NCI-H2227 (cell line): ENCODE data around the gene MYL5.
A peak's percentile ranks its signal among the peaks of the same experiment; 100 is the strongest.
"Not testable (repeated sequence)": the region's sequence is repeated elsewhere in the genome, so short reads cannot be mapped to it uniquely, and the experiment has no call there.

Experiments used
- DNase-seq: peaks from one replicate; lab custom pipeline; 2025; ENCODE audit not compliant: unreplicated experiment; lab: John Stamatoyannopoulos, UW

The MYL5 gene

GRCh38 chr4:674172-675035, at the start of gene MYL5, which contains the start of gene ATP5ME:
Gene MYL5 (plus strand): TSS chr4:674542. CDS start chr4:678027, 3,485 bp downstream.
Gene ATP5ME (minus strand): TSS chr4:674276. CDS start chr4:674247, 29 bp downstream.
- DNase-seq: peak; percentile 95

GRCh38 chr4:624705-625590, 49.4 kb upstream of the MYL5 start, which contains the start of gene PDE6B:
Gene PDE6B (plus strand): TSS chr4:625573. CDS start chr4:625627, 54 bp downstream.
- DNase-seq: no peak

- DNase-seq: no peak
Measured at GRCh38 chr4:625631-626161, 48.6 kb upstream of the MYL5 start.

DNA sequence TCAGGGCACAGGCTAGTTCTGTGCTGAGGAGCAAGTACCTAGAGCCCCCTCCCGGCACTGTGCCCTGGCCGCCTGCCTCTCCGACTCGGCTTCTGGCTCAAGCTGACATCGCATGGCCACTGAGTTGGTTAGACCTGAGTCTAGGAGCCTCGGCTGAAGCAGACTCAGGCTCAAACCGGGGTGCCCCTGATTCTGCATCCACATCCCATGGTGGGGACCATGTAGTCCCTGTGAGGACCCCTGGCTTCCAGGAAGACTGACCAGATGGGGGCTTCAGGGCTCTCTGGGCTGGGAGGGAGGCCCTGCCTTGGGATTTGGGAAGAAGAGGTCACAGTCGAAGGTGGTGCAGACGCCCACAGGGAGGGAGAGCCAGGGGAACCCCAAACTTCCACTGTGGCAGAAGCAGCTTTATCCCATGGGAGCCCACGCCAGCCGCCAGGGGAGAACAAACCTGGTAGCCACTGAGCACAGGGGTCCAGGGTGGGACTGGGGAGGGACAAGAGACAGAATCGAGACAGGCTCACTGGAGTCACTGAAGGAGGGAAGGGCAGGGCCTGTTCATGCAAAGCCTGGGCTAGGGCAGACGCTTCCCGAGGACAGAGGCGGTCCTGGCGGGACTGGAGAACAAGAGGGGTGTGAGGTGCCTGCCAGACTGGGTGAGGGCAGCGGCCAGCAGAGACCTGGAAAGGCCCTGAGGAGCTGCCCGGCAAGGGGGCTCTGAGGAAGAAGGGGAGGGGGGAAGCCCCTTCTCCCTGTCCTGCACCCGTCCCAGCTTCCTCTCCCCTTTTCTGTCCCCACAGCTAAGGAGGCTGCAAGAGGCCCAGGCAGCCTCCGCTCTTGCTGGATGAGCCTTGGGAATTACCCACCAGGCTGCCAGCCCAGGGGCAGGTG, 47.9 kb upstream of the MYL5 start:
- no peak for DNase-seq

- DNase-seq: no peak
Measured at GRCh38 chr4:627347-628125, 46.8 kb upstream of the MYL5 start.

DNA sequence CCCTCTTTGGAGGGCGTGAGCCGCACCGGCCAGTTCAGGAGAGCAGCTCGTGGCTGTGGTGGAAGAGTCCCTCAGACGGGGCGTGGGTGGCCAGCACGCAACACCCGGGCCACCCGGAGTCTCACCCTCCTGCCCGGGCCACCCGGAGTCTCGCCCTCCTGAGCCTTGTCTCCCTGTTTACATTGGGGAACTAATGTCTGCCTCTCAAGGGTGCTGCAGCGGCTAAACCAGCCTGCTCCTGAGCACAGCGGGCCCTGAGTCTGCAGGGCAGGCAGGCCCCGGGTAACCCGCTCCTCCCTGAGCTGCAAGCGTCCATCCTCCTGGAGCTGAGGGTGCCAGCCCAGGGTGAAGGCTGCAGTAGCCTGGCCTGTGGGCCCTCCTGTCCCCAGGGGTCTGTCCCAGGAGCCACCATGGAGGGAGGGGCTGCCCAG, 46.0 kb upstream of the MYL5 start:
- DNase-seq: no peak

DNA sequence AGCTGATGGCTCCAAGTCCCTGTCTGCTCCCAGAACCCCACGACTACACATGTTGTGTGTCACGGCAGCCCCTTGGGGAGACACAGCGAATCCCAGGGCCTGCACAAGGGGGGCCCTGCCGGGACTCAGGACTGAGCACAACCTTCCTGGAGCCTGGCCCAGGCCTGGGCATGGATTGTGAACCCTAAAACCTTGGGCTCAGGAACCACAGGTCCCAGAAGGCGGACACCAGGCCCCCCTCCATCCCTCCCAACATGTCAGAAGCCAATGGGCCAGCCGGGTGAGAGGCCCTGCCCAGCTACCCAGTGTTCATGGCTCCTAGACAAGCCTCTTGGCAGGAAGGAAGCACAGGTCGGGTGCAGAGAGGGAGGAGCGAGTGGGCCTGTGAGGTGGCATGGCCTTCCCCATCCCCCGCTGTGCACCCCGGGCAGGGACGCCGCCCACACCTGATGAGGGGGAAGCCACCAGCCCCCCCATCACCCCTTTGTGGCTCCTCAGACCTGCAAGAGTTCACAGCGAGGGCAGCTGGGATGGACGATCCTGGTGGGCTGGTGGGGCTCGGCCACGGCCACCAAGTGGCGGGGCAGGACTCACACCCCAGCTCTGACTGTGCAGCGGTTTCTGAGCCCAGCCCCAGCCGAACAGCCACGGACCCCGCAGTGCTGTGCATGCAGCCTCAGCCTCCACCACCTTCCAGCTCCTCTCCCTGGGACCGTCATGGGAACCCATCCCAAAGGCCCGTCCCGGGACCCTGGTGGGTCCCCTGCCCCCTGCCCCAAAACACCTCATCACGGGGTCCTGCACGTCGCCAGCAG, 45.3 kb upstream of the MYL5 start:
- no peak for DNase-seq

DNA sequence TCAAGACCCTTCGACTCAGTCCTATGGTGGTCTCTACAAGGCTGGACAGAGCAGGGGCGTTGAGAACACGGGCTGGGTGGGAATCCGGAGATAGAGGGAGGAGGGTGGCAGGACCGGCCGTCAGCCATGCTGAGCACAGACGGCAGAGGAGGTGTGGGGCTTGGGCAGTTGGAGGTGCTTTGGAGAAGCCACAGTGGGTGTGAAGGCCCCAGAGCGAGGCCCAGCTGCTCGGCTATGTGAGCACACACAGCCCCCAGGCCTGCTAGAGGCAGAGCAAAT, 44.8 kb upstream of the MYL5 start:
- no peak for DNase-seq

- no peak for DNase-seq
Measured at GRCh38 chr4:629915-630641, 44.3 kb upstream of the MYL5 start.

- no peak for DNase-seq
Measured at GRCh38 chr4:630656-631055, 43.7 kb upstream of the MYL5 start.

DNA sequence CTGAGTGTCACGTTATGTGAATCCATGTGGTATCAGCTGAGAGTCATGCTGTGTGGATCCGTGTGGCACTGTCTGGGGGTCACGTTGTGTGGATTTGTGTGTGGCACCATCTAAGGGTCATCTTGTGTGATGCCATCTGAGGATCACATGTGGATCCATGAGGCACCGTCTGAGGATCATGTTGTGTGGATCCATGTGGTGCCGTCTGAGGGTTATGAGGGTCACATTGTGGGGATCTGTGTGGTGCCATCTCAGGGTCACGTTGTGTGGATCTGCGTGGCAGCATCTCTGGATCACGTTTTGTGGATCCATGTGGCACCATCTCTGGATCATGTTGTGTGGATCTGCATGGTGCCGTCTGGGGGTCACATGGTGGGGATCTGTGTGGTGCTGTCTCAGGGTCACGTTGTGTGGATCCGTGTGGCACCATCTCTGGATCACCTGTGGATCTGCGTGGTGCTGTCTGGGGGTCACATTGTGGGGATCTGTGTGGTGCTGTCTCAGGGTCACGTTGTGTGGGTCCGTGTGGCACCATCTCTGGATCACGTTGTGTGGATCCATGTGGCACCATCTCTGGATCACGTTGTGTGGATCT, 42.0 kb upstream of the MYL5 start:
- no peak for DNase-seq

DNA sequence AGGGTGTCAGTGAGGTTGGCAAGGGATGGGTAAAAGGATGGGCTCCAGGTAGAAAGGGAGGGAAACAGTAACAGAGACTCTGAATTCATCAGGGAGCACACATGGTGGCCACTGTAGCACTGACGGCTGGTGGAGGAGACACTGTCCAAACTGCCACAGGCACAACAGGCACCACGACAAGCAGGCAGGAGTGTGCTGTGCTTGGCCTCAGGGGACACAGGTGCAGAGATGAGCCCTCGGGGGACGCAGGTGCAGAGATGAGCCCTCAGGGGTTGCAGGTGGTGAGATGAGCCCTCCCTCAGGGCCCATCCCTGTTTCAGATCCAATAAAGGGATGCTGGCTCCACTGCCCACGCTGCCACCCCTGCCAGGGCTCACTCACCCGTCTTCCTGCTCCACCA, 41.4 kb upstream of the MYL5 start:
- no peak for DNase-seq

GRCh38 chr4:633406-633805, 40.9 kb upstream of the MYL5 start:
- DNase-seq: no peak

DNA sequence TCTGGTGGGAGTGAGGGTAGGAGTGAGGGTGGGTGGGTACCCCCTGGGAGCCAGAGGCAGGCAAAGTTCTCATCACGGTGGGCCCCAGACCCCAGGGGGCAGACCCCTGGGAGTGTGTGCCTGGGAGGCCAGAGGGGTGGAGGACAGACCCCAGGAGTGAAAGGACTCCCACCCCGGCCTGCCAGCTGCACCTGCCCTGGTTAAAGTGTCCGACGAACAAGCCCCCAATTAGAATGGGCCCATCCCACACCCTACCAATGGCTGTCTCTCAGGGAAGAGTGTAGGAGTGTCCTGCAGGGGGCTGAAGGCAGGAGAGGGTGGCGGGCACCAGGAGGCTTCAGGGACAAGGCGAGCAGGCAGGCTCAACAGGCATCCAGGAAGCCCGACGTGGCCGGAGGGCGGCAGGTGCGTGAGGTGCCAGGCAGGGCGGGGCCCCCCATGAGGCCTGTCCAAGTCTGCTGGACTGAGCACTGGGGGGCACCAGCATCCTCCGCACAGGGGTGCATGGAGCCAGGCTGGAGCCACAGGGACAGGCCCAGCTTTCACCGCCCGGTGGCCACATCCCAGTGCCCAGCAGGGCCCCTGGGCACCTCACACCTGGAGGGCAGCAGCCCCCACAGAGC, 40.3 kb upstream of the MYL5 start:
- no peak for DNase-seq

GRCh38 chr4:634599-634985, 39.8 kb upstream of the MYL5 start:
- no peak for DNase-seq

DNA sequence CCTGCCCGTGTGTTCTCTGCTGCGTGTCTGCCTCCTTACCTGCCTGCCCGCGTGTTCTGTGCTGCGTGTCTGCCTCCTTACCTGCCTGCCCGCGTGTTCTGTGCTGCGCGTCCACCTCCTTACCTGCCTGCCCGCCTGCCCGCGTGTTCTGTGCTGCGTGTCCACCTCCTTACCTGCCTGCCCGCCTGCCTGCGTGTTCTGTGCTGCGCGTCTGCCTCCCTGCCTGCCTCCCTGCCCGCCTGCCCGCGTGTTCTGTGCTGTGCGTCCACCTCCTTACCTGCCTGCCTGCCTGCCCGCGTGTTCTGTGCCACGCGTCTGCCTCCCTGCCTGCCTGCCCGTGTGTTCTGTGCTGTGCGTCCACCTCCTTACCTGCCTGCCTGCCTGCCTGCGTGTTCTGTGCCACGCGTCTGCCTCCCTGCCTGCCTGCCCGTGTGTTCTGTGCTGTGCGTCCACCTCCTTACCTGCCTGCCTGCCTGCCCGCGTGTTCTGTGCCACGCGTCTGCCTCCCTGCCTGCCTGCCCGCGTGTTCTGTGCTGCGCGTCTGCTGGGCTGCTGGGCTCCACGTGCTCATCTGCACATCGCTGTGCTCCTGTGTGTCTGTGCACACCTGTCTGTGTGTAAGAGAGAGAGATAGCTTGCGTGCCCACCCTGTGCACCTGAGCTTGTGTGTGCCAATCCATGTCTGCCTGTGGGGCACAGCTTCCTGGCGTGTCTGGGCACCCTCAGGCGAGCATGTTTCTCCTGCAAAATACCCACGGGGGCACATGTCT, 39.1 kb upstream of the MYL5 start:
- DNase-seq: not testable (repeated sequence)
